Glutamatergic neuron (in vitro differentiated cells): ENCODE results near the gene EEF1AKMT4. TPM values are rescaled to one million over a fixed set of nuclear protein-coding genes. Genes with fewer than 3 reads are reported as not detected.

ENCODE experiments used
- DNase-seq: peaks from one replicate; pipeline ENCODE4 v3.0.0; 2022
- H3K27ac Mint-ChIP-seq: one replicate; pipeline ENCODE4 v1.8.0; 2020; ENCODE audit warnings: mild to moderate bottlenecking, mixed read lengths, inconsistent platforms; ENCODE audit not compliant: unreplicated experiment
- H3K27me3 Mint-ChIP-seq: one replicate; pipeline ENCODE4 v1.8.0; 2020; ENCODE audit warnings: mild to moderate bottlenecking, moderate library complexity, mixed read lengths, inconsistent platforms; ENCODE audit not compliant: unreplicated experiment
- H3K36me3 Mint-ChIP-seq: one replicate; pipeline ENCODE4 v1.8.0; 2020; ENCODE audit warnings: mild to moderate bottlenecking, mixed read lengths, inconsistent platforms; ENCODE audit not compliant: unreplicated experiment
- H3K4me1 Mint-ChIP-seq: one replicate; pipeline ENCODE4 v1.8.0; 2020; ENCODE audit warnings: mild to moderate bottlenecking, low read depth, mixed read lengths, inconsistent platforms; ENCODE audit not compliant: unreplicated experiment
- H3K4me3 Mint-ChIP-seq: one replicate; pipeline ENCODE4 v1.8.0; 2020; ENCODE audit warnings: mild to moderate bottlenecking, mixed read lengths, inconsistent platforms; ENCODE audit not compliant: unreplicated experiment
- H3K9me3 Mint-ChIP-seq: one replicate; pipeline ENCODE4 v1.8.0; 2020; ENCODE audit warnings: mild to moderate bottlenecking, moderate library complexity, mixed read lengths, inconsistent platforms; ENCODE audit not compliant: unreplicated experiment
- total RNA-seq: library from RNA; stranded (reverse); fragmentation: NEBNext Ultra II Directional; extraction: Animal tissue kit (Norgen Biotek cat#: 25700); gene quantifications from one replicate; pipeline ENCODE4 v1.2.1, GENCODE V29; 2021; ENCODE audit not compliant: unreplicated experiment
- TF ChIP-seq, protein P1 (sequence below): fragments of 200-600 bp; sonication (generic); IDR thresholded peaks from one replicate; pipeline ENCODE4 v1.5.0; 2021; ENCODE audit not compliant: partially characterized antibody, unreplicated experiment

Gene EEF1AKMT4
- total RNA-seq, 1 donor from 2014 or later: 1.7 TPM

DNA sequence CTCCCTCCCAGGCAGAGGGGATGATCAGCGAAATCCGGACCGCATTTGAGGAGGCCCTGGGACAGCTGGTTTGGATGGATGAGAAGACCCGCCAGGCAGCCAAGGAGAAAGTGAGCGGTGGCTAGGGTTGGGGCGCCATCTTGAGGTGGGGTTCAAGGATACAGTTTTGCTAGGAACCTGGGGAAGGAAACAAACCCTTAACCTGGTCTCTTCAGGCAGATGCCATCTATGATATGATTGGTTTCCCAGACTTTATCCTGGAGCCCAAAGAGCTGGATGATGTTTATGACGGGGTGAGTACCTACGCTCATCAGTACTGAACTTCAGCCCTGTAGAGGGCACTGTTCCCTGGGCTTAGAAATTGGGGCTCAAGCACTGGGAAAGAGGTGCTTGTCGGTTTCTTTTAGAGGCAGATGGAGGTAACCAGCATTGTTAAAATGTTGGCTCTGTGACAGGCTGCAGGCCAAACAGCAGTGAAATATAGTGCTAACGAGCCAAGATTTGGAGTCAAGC, 40.0 kb downstream of the EEF1AKMT4 start:
- H3K27ac Mint-ChIP-seq: no peak overlapping the region
- TF ChIP-seq, protein P1, sequence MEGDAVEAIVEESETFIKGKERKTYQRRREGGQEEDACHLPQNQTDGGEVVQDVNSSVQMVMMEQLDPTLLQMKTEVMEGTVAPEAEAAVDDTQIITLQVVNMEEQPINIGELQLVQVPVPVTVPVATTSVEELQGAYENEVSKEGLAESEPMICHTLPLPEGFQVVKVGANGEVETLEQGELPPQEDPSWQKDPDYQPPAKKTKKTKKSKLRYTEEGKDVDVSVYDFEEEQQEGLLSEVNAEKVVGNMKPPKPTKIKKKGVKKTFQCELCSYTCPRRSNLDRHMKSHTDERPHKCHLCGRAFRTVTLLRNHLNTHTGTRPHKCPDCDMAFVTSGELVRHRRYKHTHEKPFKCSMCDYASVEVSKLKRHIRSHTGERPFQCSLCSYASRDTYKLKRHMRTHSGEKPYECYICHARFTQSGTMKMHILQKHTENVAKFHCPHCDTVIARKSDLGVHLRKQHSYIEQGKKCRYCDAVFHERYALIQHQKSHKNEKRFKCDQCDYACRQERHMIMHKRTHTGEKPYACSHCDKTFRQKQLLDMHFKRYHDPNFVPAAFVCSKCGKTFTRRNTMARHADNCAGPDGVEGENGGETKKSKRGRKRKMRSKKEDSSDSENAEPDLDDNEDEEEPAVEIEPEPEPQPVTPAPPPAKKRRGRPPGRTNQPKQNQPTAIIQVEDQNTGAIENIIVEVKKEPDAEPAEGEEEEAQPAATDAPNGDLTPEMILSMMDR: peak; percentile 65
- peaks cover 4% of the 10 kb centered on the region for H3K9me3 Mint-ChIP-seq
- H3K4me1 Mint-ChIP-seq: peaks cover 4% of the 10 kb centered on the region
- H3K27me3 Mint-ChIP-seq: peaks cover 9% of the 10 kb centered on the region
- peak; percentile 77 for DNase-seq
- no peaks in the 10 kb centered on the region for H3K36me3 Mint-ChIP-seq
- no peak overlapping the region for H3K4me3 Mint-ChIP-seq

DNA sequence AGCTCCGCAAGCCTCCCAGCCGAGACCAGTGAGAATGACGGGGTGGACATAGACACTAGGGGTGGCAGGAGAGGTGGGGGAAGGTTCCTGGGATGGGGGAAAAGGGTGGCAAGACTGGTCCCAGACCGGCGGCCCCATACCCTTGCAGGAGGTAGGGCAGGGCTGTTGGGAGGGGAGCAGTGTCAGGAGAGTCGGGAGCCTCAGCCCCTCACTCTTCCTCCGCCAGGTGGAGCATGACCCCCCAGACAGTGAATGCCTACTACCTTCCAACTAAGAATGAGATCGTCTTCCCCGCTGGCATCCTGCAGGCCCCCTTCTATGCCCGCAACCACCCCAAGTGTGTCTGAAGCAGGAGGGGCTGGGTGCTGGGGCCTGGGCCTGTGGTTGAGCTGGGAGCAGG, 40.9 kb downstream of the EEF1AKMT4 start:
- peak overlapping the region; percentile 56 for H3K4me3 Mint-ChIP-seq
- H3K27me3 Mint-ChIP-seq: peaks cover 9% of the 10 kb centered on the region
- no peaks in the 10 kb centered on the region for H3K36me3 Mint-ChIP-seq
- H3K9me3 Mint-ChIP-seq: peaks cover 4% of the 10 kb centered on the region
- no peak for DNase-seq
- H3K27ac Mint-ChIP-seq: no peak overlapping the region
- TF ChIP-seq, protein P1: no peak
- no peaks in the 10 kb centered on the region for H3K4me1 Mint-ChIP-seq

GRCh38 chr3:184291044-184291737, 41.7 kb downstream of the EEF1AKMT4 start:
- TF ChIP-seq, protein P1: no peak
- Mint-ChIP-seq H3K27ac (no peak overlapping the region), H3K4me1 (no peaks in the 10 kb centered on the region), H3K4me3 (no peak overlapping the region), H3K36me3 (no peaks in the 10 kb centered on the region), H3K9me3 (peaks cover 4% of the 10 kb centered on the region), H3K27me3 (peaks cover 6% of the 10 kb centered on the region)
- DNase-seq: no peak

GRCh38 chr3:184291738-184292445, 42.4 kb downstream of the EEF1AKMT4 start:
- Mint-ChIP-seq H3K27me3 (peaks cover 5% of the 10 kb centered on the region), H3K4me1 (no peaks in the 10 kb centered on the region), H3K36me3 (no peaks in the 10 kb centered on the region), H3K9me3 (peaks cover 4% of the 10 kb centered on the region), H3K27ac (no peak overlapping the region), H3K4me3 (no peak overlapping the region)
- TF ChIP-seq, protein P1: no peak
- no peak for DNase-seq

DNA sequence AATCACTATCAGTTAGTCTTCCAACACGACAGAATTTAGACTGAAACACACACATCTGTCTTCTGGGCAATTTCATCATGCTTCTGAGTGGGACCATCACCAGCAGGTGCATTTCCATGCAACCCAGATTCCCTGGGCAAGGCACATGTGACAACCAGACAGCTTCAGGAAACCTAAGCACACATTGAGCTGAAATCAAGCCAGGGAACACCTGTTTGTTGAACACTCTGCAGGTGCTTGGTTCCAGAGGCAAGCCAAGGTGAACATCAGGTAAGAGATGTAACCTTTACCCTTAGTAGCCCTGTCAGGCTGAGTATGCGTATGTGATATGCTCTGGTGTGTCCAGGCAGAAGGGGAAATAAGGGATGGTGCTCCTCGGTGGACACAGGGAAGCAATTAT, 46.3 kb downstream of the EEF1AKMT4 start:
- Mint-ChIP-seq H3K27ac (no peak overlapping the region), H3K27me3 (peaks cover 9% of the 10 kb centered on the region), H3K9me3 (peaks cover 2% of the 10 kb centered on the region), H3K36me3 (no peaks in the 10 kb centered on the region), H3K4me1 (peaks cover 6% of the 10 kb centered on the region), H3K4me3 (no peak overlapping the region)
- DNase-seq: no peak
- TF ChIP-seq, protein P1: no peak
